NCI-H2107 (cell line): Measurements from ENCODE around the gene OPRD1.
"Not testable (repeated sequence)": the region's sequence is repeated elsewhere in the genome, so short reads cannot be mapped to it uniquely, and the experiment has no call there.

Experiments used
- DNase-seq: peaks from one replicate; lab custom pipeline; 2025; lab: John Stamatoyannopoulos, UW

OPRD1 gene

DNA sequence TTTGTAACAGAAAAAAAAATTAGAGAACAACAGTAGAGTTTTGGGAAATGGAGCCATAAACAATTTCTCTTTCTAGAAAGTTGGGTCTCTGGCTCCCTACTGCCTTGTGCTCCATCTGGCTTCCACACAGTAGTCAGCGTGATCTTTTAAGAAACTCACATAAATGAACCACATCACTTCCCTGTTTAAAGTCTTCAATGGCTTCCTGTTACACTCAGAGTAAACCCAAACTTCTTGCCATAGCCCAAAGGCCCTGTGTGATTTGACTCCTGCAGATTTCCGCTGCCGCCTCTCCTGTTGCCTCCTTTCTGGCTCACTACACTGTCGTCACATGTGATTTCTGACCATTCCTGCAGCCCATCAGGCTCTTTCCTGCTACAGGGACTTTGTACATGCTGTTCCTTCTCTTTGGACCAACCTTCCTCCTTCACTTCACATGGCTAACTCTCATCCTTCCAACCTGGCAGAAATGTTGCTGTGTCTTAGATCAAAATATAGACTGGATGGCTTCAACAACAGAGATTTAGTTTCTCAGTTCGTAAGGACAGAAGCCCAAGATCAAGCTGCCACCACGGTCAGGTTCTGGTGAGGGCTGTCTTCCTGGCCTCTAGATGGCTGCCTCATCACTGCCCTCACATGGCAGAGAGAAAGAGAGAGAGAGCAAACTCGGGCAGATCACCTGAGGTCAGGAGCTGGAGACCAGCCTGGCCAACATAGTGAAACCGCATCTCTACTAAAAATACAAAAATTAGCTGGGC, 34.0 kb downstream of the OPRD1 start:
- no peak for DNase-seq

DNA sequence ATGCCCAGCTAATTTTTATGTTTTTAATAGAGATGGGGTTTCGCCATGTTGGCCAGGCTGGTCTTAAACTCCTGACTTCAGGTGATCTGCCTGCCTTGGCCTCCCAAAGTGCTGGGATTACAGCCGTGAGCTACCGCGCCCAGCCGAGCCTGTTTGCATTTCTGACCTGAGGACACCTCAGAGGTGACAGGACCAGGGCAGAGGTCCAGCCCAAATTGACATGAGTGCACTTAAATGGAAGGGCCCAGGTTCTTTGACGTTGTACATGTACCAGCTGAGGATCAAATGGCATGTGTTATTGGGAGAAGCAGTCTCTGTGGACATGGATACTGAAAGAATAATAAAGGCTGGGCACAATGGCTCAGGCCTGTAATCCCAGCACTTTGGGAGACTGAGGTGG, 35.2 kb downstream of the OPRD1 start:
- DNase-seq = not testable (repeated sequence)

DNA sequence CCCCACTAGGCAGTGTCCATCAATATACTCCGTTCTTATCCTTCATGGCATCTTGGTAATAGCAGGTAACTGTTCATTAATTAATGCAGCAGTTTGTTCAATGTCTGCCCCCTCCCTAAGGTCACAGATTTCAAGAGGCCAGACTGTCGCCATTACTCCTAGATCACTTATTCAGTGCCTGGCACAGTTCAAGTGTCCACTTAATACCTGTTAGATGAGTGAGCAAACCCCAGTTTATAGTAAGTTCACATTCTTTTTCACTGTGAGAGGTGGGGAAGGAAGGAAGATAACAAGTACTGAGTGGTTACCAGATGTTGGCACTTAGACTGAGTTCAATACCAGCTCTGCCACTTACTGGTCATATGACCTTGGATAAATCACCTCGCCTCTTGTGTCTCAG, 36.4 kb downstream of the OPRD1 start:
- DNase-seq = no peak

DNA sequence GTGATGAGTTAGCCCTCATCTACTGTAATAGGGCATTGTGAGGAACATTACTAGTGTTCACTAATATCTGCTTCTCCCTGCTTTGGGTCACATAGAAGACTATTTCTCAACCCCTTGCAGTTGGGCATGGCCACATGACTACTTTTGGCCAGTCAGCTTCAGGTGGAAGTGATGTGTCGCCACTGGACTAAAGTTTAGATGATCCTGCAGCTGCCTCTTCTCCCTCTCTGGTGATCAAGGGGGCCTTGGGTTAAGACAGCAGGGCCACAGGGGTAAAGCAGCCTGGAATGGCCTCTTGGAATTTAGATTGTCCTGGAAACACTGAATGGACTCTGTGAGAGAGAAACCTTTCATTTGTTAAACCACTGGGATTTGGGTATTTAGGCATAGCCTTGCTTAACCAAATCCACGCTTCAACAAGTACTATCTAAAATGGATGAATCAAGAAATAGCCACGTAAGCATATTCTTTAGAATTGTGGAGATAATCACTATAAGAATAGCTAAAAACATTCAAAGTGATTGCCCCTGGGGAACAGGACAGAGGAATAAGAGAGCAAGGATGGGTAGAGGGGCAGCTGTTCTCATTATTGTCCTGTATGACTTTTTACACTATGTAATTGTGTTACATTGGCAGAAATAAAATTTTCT, 41.2 kb downstream of the OPRD1 start:
- no peak for DNase-seq

DNA sequence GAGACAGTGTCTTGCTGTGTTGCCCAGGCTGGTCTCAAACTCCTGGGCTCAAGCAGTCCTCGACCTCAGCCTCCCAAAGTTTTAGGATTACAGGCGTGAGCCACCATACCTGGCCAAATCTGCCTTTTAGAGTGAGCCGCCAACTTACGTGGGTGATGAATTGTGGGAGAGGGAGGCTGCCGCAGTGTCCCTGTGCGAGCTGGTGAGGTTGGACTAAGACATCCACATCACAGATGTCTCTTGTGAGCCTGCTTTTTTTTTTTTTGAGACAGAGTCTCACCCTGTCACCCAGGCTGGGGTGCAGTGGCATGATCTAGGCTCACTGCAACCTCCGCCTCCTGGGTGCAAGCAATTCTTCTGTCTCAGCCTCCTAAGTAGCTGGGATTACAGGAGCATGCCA, 42.4 kb downstream of the OPRD1 start:
- DNase-seq = not testable (repeated sequence)

DNA sequence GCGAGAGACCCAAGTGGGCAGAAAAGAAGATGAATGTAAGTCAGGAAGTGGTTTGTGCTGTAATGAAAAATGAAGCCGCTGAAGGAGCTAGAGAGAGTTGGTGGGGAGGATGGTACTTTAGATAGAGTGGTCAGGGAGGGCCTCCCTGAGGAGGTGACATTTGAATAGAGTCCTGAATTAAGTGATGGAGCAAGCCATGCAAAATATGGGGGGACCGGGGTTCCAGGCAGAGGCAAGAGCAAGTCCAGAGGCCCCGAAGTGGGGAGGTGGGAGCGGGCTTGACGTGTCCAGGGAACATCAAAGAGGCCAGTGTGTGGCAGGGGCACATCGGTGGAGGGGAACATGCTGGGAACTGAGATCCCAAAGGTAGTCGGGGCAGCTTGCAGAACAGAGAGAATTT, 43.1 kb downstream of the OPRD1 start:
- no peak for DNase-seq

DNA sequence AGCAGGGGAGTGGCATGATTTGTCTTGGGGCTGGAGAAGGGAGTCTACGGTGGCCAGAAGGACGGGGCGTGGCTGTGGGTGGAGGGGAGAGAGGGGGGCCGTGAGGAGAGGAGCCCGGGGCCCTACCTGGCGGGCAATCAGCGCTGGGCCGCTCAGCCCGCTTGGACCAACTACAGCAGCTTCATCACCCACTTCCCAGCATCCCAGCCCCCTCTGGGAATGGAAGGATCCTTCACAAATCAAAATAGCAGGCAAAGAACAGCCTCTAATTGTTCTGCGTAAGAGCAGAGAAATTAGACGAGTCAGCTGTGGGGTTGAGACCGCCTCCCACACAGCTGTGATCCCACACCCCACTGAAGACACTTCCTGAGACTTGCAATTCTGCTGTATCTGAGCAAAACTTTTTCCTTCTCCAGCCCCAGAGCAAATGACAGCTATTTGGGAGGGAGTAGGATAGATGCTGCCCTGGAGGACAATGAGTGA, 43.5 kb downstream of the OPRD1 start:
- DNase-seq = no peak

DNA sequence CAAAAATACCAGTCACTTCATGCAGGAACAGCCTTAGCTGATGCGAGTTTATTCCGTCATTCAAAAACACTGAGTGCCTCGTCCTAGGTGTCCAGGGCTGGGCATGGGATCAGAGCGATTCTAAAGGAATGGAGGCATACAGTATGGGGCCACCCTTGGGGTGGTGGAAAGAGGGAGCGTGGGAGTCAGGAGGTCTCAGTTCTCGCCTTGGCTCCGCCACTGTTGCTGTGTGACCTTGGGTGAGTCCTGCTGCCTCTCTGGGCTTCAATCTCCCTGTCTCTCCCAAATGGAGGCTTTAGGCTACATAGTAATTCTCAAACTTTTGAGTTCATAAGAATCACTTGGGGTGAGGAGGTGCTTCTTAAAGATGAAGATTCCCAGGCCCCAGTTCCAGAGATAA, 44.0 kb downstream of the OPRD1 start:
- no peak for DNase-seq

DNA sequence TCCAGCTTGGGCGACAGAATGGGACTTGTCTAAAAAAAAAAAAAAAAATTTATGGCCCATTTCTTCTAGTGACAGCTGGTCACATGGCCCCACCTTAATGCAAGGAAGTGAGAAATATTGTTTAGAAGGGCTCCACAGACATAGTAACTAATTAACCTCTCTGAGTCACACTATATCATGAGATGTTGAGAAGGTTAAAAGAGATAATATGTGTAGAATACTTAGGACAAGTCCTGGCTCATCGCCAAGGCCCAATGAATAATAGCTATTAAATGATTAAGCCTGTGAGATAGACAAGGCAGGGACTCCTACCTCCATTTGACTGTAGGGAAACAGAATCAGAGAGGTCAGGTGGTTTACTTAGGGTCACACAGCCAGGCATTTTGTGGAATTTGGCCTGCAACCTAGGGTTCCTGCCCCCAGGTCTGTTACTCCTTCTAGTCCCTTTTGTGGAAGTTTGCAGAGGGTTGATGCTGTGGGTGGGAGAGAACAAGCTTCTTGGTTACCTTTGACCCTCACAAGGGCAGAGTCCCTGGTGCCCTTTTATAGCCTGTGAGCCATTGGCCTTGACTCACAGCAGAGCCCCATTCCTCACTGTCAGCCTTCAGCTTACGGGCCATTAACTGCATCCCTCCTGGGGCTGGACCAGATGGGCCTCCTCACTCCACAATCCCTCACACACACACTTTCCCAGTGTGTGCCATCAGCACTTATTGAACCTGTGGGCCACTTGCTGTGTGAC, 48.5 kb downstream of the OPRD1 start:
- no peak for DNase-seq

DNA sequence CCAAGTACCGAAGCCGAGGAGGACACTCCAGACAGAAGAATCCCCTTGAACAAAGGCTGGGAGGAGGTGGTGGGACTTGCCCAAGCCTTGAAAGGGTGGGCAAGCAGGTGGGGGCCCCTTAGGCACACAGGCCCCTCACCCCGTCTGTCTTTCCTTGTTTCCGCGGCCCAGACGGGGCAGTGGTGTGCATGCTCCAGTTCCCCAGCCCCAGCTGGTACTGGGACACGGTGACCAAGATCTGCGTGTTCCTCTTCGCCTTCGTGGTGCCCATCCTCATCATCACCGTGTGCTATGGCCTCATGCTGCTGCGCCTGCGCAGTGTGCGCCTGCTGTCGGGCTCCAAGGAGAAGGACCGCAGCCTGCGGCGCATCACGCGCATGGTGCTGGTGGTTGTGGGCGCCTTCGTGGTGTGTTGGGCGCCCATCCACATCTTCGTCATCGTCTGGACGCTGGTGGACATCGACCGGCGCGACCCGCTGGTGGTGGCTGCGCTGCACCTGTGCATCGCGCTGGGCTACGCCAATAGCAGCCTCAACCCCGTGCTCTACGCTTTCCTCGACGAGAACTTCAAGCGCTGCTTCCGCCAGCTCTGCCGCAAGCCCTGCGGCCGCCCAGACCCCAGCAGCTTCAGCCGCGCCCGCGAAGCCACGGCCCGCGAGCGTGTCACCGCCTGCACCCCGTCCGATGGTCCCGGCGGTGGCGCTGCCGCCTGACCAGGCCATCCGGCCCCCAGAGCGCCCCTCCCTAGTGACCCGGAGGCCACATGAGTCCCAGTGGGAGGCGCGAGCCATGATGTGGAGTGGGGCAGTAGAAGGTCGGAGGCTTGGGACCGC, 50.8 kb downstream of the OPRD1 start:
- no peak for DNase-seq

DNA sequence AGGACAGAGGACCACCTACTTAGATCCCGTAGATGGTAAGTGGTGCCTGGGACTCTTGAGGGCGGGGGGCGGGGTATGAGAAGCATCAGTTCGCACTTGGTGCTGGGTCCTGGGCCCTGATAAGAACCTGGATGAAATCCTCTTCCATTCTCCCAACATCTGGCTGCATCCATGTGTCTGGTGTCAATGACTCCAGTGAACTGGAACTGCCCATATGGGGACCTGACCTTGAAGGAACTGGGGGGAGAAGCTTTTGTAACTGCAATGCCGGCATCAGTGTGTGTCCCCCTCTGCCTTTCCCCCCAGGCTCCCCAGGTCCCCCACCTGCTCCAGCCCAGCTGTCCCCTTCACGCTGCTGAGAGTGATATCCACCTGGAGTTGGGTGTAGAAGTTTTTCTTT, 52.7 kb downstream of the OPRD1 start:
- DNase-seq = no peak

DNA sequence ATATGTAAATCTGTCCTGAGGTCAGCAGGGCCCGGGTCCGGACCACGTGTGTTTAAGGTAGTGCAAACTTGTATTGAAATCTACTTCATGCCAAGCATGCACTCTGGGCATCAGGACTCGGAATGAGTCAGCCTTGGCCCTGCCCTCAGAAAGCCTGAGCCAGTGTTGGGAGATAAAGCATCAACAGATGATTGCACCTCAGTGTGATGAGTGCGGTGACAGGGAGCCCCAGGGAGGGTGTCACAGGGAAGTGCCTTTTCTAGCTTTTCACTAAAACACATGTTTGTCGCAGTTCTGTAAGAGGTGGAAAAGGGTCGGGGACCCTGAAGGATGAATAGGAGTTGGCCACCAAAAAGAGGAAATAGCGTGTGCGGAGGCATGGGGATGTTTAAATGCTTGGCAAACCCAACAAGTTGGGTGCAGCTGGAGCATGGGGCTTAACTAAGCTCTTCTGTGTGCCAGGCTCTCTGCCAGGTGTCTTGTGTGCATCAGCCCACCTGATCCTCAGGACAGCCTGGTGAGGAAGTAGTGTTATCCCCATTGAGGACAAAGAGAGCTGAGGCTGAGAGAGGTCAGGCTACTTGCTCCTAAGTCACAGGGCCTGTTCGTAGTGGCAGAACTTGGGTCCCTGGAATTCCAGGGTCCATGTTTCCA, 54.2 kb downstream of the OPRD1 start:
- DNase-seq = no peak

DNA sequence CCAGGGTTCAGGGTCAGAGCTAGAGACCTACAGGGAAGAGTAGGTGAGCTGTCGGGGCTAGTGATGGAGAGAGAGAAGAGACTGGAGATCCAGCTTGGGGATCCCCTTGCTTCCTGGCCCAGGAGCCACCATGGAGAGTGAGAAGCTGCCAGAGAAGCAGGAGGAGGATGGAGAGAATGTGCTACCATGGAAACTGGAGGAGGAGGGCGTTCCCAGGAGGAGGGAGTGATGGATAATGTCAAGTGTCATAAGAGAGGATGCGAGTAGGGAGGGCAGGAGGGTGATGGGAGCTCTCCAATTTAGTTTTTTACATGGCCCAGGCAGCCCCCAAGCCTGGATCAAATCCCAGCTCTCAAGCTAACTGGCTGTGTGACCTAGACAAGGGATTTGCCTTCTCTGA, 55.9 kb downstream of the OPRD1 start:
- DNase-seq = no peak

DNA sequence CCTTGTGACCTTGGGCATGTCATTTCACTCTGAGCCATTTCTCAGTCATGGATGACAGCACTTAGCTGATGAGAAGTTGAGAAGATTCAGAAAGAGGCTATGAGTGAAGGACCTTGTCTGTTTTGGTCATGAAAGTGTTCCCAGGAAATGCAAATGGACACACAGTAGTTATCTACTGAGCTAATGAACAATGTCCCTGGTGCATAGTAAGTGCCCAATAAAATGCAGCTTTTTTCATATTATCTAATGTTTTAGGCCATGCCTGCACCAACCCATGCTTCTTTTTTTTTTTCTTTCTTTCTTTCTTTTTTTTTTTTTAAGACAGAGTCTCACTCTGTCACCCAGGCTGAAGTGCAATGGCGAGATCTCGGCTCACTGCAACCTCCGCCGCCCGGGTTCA, 58.0 kb downstream of the OPRD1 start:
- no peak for DNase-seq

DNA sequence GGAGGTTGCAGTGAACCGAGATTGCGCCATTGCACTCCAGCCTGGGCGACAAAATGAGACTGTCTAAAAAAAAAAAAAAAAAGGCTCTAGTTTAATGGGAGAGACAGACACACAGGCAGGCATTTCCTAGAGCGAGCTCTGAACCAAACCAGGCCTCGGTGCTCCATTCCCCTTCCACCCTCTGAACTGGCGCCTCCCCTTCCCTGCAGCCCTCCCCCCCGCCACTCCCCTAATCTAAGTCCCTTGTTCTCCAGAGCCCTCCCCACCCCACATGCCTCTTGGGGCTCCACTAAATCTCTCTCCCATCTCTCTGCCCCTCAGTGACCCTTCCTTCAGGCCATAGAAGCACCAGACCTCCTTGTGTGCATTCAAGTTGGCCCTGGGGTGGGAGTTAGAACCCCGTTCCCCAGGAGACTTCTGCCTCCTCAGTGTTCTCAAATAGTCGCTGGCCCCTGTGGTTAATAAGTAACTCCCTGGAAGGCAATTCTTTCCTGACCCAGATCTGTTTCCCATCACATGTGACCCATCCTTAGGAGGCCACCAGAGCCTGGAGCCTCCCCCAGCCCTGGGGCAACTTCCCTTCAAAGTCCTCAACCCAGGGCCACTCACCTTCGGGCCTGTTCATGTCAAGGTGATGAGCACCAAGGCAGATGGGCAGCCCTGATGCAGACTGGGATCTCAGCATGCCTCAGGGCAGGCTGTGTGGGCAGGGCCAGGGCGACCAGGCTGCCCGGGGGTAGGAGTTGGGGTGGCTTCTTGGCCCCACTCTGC, 59.8 kb downstream of the OPRD1 start:
- no peak for DNase-seq

DNA sequence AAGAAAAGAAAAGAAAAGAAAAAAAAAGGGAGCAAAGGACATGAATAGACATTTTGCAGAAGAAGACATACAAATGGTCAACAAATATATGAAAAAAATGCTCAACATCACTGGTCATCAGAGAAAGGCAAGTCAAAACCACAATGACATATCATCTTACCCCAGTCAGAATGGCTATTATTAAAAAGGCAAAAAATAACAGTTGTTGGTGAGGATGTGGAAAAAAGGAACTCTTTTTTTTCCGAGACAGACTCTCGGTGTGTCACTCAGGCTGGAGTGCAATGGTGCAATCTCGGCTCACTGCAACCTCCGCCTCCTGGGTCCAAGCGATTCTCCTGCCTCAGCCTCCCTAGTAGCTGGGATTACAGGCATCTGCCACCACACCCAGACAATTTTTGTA, 63.2 kb downstream of the OPRD1 start:
- DNase-seq = not testable (repeated sequence)

DNA sequence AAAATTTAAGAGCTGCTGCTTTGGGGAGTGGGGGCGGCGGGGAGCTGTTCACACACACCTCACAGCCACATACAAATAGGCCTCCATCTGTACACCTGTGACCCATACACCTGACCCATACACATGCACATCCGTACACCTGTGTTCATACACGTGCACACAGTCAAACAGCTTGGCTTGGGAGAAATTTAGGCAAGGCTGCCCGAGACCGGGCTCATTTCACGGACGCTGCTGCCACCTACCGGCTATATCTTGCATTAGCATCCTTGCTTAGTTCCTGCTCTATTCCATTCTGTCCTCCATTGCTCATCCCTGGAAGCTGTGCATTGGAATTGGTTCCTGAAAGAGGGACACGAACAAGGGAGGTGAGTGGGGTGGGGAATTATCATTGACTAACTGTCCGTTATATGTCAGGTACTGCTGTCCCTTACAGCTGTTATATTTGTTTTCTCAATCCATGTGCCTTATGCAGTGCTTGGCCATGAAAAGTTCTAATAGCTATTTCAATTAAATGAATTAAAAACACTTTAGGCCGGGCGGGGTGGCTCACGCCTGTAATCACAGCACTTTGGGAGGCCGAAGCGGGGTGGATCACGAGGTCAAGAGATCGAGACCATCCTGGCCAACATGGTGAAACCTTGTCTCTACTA, 65.3 kb downstream of the OPRD1 start:
- peak; percentile 81 for DNase-seq

DNA sequence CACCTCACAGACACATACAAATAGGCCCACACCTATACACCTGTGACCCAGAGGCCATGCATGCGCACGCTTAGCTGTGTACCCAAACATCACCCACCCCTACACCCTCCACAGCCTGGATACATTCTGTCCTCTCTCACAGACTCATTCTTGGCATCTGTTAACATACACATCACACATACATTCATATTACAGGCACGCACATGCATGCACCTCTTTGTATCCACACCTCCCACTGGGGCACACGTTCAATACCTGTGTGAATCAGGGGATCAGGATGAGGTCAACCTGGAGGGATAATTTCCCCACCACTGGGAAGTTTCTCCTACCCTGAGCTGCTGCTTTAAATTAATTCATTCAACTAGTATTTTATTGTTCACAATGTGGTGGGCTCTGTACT, 66.8 kb downstream of the OPRD1 start:
- no peak for DNase-seq

DNA sequence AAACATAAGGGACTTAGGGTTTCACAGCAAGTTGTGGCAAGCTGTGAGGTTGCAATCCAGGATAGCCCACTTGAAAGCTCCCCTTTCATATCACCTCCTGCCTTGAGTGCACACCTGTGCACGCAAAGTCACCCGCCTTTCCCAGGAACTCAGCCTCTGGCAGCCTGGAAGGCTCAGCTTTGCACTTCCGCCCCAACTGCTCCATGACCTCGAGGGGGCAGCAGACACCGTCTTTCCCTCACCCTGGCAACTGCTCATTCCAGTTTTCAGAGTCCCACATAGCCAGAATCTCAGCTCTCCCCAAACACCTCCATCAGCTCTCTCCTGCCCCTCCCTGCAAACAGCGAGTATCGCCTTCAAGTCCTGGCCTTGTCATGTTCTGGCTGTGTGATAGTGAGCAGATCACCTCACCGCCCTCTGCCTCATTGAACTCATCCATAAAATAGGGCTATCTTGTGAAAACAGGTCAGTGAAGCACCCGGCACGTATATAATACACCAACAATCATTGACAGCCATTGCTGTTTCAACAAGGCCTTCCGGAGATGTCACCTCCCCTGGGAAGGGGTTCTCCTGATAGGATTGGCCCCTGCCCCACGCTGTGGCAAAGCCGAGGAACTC, 70.1 kb downstream of the OPRD1 start:
- peak; percentile 96 for DNase-seq

DNA sequence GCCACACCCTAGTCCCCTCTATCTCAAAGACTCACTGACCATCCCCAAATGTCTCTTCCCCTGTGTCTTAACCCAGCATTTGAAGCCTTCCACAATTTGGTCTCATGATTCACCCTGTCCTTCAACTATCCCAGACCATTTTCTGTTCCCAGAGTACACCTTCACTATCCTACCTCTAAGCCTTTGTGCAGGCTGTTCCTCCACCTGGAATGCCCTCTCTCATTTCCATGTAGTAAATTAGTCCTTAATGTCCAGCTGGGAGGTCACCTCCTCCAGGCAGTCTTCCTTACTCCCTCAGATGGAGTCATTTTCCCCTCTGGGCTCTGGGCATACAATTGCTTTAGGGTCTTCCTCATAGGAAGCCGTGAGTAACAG, 71.3 kb downstream of the OPRD1 start:
- no peak for DNase-seq
